NCI-H69 (cell line): Measurements from ENCODE around the gene PRR15.
"Not testable (repeated sequence)": the region's sequence is repeated elsewhere in the genome, so short reads cannot be mapped to it uniquely, and the experiment has no call there.

Experiments used
- DNase-seq: peaks from one replicate; lab custom pipeline; 2025; lab: John Stamatoyannopoulos, UW

PRR15 gene, protein sequence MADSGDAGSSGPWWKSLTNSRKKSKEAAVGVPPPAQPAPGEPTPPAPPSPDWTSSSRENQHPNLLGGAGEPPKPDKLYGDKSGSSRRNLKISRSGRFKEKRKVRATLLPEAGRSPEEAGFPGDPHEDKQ

GRCh38 chr7:29563590-29564495, at the start of gene PRR15:
Gene PRR15 (plus strand): TSS chr7:29563835. CDS start chr7:29566330, 2,495 bp downstream.
- peak; percentile 92 for DNase-seq

DNA sequence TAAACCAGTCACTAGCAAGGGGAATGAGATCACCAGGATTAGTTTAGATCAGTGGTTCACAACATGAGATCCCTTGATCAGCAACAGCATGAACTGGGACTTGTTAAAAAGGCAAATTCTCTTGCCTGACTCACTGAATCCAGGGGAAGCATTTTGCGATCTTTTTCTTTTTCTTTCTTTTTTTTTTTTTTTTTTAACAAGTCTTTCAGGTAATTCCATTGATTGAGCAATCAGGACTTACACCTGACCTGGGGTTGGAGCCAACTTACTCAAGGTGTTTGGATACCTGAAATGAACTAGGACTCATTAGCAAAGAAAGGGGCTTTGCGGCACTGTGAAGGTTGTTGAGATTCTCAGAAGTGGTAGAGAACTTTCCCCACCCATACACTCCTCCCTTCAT, 47.1 kb upstream of the PRR15 start:
- DNase-seq: no peak

GRCh38 chr7:29518616-29519015, 45.0 kb upstream of the PRR15 start:
- no peak for DNase-seq

DNA sequence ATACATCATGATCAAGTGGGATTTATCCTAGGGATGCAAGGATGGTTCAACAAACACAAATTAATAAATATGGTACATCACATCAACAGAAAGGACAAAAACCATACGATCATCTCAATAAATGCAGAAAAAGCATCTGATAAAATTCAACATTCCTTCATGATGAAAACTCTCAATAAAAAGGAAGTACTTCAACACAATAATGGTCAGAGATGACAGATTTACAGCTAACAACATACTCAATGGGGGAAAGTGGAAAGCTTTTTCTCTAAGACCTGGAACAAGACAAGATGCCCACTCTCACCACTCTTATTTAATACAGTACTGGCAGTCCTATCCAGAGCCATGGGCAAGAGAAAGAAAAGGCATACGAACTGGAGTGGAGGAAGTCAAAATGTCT, 39.9 kb upstream of the PRR15 start:
- DNase-seq: no peak

DNA sequence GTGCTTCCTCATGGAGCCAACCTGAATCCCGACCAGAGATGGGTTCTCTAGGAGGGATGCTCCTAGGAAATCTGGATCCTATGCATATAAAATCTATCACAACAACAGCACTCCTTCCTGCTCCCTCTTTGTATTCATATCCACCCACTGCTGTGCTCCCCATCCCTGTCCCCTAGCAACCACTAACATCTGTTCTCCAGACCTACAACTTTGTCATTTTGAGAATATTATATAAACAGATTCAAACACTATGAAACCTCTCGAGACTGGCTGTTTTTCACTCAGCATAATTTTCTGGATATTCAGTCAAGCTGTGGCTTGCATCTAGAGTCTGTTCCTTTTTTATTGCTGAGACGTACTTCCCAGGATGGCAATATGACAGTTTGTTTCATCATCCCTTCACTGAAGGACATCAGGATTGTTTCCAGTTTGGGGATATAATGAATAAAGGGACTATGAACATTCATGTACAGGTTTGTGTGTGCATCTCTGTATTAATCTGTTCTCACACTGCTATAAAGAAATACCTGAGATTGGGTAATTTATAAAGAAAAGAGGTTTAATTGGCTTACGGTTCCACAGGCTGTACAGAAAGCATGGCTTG, 36.0 kb upstream of the PRR15 start:
- DNase-seq: no peak

DNA sequence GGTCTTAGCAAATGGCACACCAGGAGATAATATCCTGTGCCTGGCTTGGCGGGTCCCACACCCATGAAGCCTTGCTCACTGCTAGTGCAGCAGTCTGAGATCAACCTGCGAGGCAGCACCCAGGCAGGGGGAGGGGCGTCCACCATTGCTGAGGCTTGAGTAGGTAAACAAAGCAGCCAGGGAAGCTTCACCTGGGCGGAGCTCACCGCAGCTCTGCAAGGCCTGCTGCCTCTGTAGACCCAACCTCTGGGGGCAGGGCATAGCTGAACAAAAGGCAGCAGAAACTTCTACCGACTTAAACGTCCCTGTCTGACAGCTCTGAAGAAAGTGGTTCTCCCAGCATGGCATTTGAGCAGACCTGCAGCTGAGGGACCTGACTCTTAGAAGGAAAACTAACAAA, 35.1 kb upstream of the PRR15 start:
- not testable (repeated sequence) for DNase-seq

- DNase-seq: peak; percentile 74
These were observed 25.2 kb upstream of the PRR15 start for GRCh38 chr7:29538389-29538788.

- no peak for DNase-seq
These were observed 24.2 kb upstream of the PRR15 start for GRCh38 chr7:29539471-29539870.

DNA sequence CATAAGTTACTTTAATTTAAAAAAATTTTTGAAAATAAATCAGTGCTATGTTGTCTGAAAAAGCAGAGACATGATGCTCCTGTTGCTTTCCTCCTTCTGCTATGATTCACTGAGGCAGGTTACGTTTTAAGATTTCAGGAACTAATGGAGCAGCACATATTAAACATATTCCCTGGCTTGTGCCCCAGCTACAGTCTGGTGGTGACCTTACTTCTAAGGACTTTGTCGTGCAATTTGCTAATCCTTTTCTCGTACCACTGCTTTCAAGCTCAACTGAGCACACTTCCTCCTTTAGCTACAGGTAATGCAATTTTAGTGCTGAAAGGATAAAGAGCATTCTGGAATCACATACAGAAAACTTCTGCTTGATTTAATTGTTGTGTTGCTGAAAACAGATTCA, 16.2 kb upstream of the PRR15 start:
- DNase-seq: no peak

- no peak for DNase-seq
These were observed 14.8 kb upstream of the PRR15 start for GRCh38 chr7:29548823-29549222.

- no peak for DNase-seq
These were observed 11.2 kb upstream of the PRR15 start for GRCh38 chr7:29552392-29552791.

DNA sequence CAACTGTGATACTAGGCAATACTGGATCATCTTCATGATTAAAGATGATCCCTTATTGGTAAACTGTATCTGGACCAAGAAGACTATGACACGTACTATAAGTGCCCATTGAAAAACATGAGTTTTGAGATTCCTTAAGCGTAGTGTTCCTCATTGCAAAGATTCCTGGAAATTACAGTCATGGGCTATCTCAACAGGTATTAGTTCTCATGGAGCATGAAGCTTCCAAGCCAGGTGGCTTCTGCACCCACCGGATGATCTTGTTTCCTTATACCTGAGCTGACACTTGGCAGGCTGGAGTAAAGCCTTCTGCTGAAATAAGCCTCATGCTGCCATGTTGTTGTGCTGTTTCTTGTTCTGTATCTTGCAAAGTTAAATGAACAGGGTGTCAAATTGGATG, 8.6 kb upstream of the PRR15 start:
- no peak for DNase-seq

GRCh38 chr7:29556405-29557195, 7.0 kb upstream of the PRR15 start:
- DNase-seq: no peak

DNA sequence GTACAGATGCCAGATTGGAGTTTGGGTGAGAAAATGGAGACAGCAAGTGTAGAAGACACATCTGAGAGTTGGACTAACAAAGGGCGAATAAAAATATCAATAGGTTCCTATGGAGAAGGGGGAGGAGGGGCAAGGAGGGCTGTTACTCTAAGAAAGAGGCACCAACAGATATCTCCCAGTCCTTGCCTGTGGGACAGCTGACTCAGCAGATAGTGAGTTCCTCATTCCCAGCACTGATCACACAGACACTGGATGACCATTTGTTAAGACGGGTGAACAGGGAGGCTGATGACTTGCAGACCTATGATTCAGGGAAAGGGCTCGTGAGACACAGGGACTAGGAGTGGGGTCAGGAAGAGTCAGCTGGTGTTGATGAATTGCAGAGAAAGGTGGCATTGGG, 5.7 kb upstream of the PRR15 start:
- DNase-seq: no peak

GRCh38 chr7:29561271-29561670, 2.4 kb upstream of the PRR15 start:
- DNase-seq: no peak

DNA sequence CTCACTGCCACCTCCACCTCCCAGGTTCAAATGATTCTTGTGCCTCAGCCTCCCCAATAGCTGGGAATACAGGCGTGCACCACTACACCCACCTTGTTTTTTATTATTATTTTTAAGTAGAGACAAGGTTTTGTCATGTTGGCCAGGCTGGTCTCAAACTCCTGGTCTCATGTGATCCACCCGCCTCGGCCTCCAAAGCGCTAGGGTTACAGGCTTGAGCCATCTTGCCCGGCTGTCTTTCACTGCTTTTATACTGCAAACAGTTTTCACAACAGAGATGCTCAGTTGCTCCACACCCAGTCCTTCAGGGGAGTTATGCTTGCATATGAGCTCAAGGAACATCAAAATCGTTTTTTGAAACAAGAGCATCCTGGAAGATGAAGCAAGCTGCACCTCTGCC, 1.3 kb upstream of the PRR15 start:
- DNase-seq: no peak

- DNase-seq: peak; percentile 80
These were observed 1.0 kb downstream of the PRR15 start for GRCh38 chr7:29564496-29565223.

DNA sequence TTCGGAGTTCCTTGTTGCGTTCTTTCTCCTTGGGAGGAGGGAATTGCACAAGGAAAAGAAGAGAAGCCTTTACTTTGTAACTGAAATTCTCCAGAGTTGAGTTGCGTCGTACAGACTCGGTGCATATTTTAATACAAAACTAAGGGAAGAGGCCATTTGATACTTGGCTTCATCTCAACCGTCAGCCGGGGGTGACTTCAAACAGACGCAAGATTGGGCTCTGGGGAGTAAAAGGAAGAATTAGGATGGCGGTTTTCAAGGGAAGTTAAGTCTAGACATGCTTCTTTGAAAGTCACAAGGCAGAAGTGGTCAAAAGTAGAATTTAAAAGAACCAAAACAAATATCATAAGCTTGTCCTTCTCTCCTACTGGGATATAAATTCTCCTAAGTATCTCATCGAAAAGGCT, 1.6 kb downstream of the PRR15 start:
- no peak for DNase-seq

DNA sequence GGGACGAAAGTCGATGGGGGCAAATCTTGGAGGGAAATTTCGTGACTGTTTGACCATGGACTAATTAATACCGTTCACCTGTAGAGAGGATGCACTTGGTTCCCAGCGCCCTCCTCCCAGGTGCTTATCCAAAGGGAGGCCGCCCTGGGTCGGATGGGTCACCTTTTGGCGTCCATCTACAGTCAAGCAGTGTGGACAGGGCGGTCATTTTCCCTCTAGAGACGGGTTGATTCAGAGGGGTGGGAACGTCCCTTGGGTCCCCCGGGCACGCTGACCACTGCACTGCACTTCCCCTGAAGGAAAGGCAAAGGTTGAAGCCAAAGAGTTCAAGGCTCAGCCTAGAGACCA, 2.0 kb downstream of the PRR15 start:
- no peak for DNase-seq

GRCh38 chr7:29565982-29566746, 2.5 kb downstream of the PRR15 start:
- peak; percentile 38 for DNase-seq

- DNase-seq: no peak
These were observed 3.5 kb downstream of the PRR15 start for GRCh38 chr7:29567174-29567573.
